Prostate gland (tissue), 2 donors: Measurements from ENCODE around the gene FAM53B. TPM values are rescaled to one million over a fixed set of nuclear protein-coding genes. Genes with fewer than 3 reads are reported as not detected.

Source experiments
- DNase-seq: peaks from one replicate; pipeline ENCODE4 v3.0.0-alpha.2; 2019; ENCODE audit warnings: low spot score
- H3K27ac ChIP-seq, 2 donors: fragments of 200-600 bp; sonication (generic); 2 replicates each; pipeline ENCODE4 v1.5.1; 2017 to 2019
- H3K27me3 ChIP-seq: fragments of 200-600 bp; sonication (generic); replicated peaks from 2 replicates; pipeline ENCODE4 v1.5.1; 2019; ENCODE audit not compliant: insufficient read depth
- H3K36me3 ChIP-seq, 2 donors: fragments of 200-600 bp; sonication (generic); 1 replicate in 1 of 2; 2 replicates in 1 of 2; pipeline versions ENCODE4 v1.5.1 to v1.8.1; 2017 to 2019
- H3K4me1 ChIP-seq: fragments of 200-600 bp; sonication (generic); replicated peaks from 2 replicates; pipeline ENCODE4 v1.5.1; 2019
- H3K4me3 ChIP-seq, 2 donors: fragments of 200-600 bp; sonication (generic); 2 replicates each; pipeline ENCODE4 v1.5.1; 2017 to 2019
- H3K9me3 ChIP-seq: fragments of 200-600 bp; sonication (generic); 2 replicates; pipeline ENCODE4 v1.5.1; 2017
- CTCF ChIP-seq, 4 experiments: fragments of 200-600 bp in 2 of 4; fragments of 450-650 bp in 2 of 4; sonication (generic) in 2 of 4; IDR thresholded peaks; 1 replicate in 3 of 4; 2 replicates in 1 of 4; pipeline ENCODE4 v1.5.1; 2016 to 2019; ENCODE audit warnings: antibody characterized with exemption in 4 of 4, mild to moderate bottlenecking in 2 of 4, moderate library complexity in 2 of 4
- POLR2A ChIP-seq: fragments of 450-650 bp; IDR thresholded peaks from one replicate; pipeline ENCODE4 v1.6.1; 2016; ENCODE audit warnings: antibody characterized with exemption, mild to moderate bottlenecking
- POLR2AphosphoS5 ChIP-seq: sonication (generic); formaldehyde crosslinking; IDR thresholded peaks from one replicate; pipeline ENCODE4 v1.6.1; 2017; ENCODE audit warnings: antibody characterized with exemption
- WGBS: methylation state at CpG from one replicate; pipeline ENCODE4 v1.1.5; 2018; 5-methylcytosine and 5-hydroxymethylcytosine counted together
- intact Hi-C: fragments of 100-400 bp; cut with DNase I; formaldehyde crosslinking; loops from one replicate; pipeline ENCODE4 v1.14.2; 2022
- total RNA-seq, 2 donors: library from RNA; depleted of rRNA; stranded (reverse); fragments of >200 nt; gene quantifications; one replicate each; pipeline ENCODE4 v1.1.0, GENCODE V29; 2016

FAM53B gene
- total RNA-seq, 2 donors from 2014 or later: 28.9 to 101 TPM

- Histone ChIP-seq H3K27ac (no peak overlapping the region), H3K4me1 (no peaks in the 10 kb centered on the region), H3K27me3 (no peaks in the 10 kb centered on the region), H3K36me3 (no peaks in the 10 kb centered on the region), H3K4me3 (no peak overlapping the region), H3K9me3 (no peaks in the 10 kb centered on the region)
- WGBS: 72% methylated on average over 7 of the region's 8 CpGs
- intact Hi-C loops: no loop called here
- TF ChIP-seq POLR2AphosphoS5: no peak
- no peak for TF ChIP-seq POLR2A
- TF ChIP-seq CTCF (IDR thresholded peaks at IDR 0.05): no peak
- no peak for DNase-seq
These were observed 81.0 kb downstream of the FAM53B start for GRCh38 chr10:124663228-124663627.

GRCh38 chr10:124661660-124662180, 82.5 kb downstream of the FAM53B start:
- TF ChIP-seq CTCF (IDR thresholded peaks at IDR 0.05) (no peak), POLR2AphosphoS5 (no peak), POLR2A (no peak)
- H3K4me3 ChIP-seq: no peak overlapping the region
- no peak overlapping the region for H3K27ac ChIP-seq
- H3K9me3 ChIP-seq: no peaks in the 10 kb centered on the region
- no peaks in the 10 kb centered on the region for H3K27me3 ChIP-seq
- WGBS: 89% methylated on average over 9 of the region's 9 CpGs
- no peaks in the 10 kb centered on the region for H3K4me1 ChIP-seq
- H3K36me3 ChIP-seq: no peaks in the 10 kb centered on the region
- DNase-seq: no peak
- intact Hi-C loops: no loop called here

GRCh38 chr10:124660404-124661125, 83.6 kb downstream of the FAM53B start:
- H3K9me3 ChIP-seq: no peaks in the 10 kb centered on the region
- H3K27ac ChIP-seq: no peak overlapping the region
- H3K4me1 ChIP-seq: no peaks in the 10 kb centered on the region
- no peak for TF ChIP-seq POLR2A
- no peak for TF ChIP-seq CTCF (IDR thresholded peaks at IDR 0.05)
- TF ChIP-seq POLR2AphosphoS5: no peak
- H3K36me3 ChIP-seq: no peaks in the 10 kb centered on the region
- no peaks in the 10 kb centered on the region for H3K27me3 ChIP-seq
- H3K4me3 ChIP-seq: no peak overlapping the region
- 72% methylated on average over 12 of the region's 12 CpGs for WGBS
- intact Hi-C loops: no loop called here
- DNase-seq: no peak

GRCh38 chr10:124659380-124659779, 84.8 kb downstream of the FAM53B start:
- no peak for TF ChIP-seq CTCF (IDR thresholded peaks at IDR 0.05)
- no peak for TF ChIP-seq POLR2AphosphoS5
- no peak for TF ChIP-seq POLR2A
- DNase-seq: no peak
- H3K27ac ChIP-seq: no peak overlapping the region
- intact Hi-C loops: no loop called here
- H3K9me3 ChIP-seq: no peaks in the 10 kb centered on the region
- no peaks in the 10 kb centered on the region for H3K27me3 ChIP-seq
- H3K4me1 ChIP-seq: no peaks in the 10 kb centered on the region
- H3K4me3 ChIP-seq: no peak overlapping the region
- 41% methylated on average over 2 of the region's 2 CpGs for WGBS
- H3K36me3 ChIP-seq: no peaks in the 10 kb centered on the region

- no peaks in the 10 kb centered on the region for H3K4me1 ChIP-seq
- TF ChIP-seq POLR2AphosphoS5: no peak
- no peak for TF ChIP-seq POLR2A
- TF ChIP-seq CTCF (IDR thresholded peaks at IDR 0.05): no peak
- no peak overlapping the region for H3K4me3 ChIP-seq
- no peaks in the 10 kb centered on the region for H3K36me3 ChIP-seq
- H3K27ac ChIP-seq: no peak overlapping the region
- no peaks in the 10 kb centered on the region for H3K9me3 ChIP-seq
- no peak for DNase-seq
- intact Hi-C loops: no loop called here
- H3K27me3 ChIP-seq: no peaks in the 10 kb centered on the region
- 95% methylated on average over 12 of the region's 12 CpGs for WGBS
These were observed 85.5 kb downstream of the FAM53B start for GRCh38 chr10:124658591-124659242.
